SK-N-SH (cell line): ENCODE results near the gene MEX3A. TPM values are rescaled to one million over a fixed set of nuclear protein-coding genes. Genes with fewer than 3 reads are reported as not detected.

Experiments used
- CTCF ChIA-PET: fragments of 300-600, 350-600 bp; formaldehyde crosslinking; extraction: SDS; loops from one replicate; lab custom pipeline; 2021; lab: Yijun Ruan, JAX
- POLR2A ChIA-PET: fragments of 350-600 bp; sonication (Branson Sonifier 250); formaldehyde crosslinking; extraction: SDS; loops from one replicate; lab custom pipeline; 2020; ENCODE audit warnings: antibody characterized with exemption, inconsistent platforms; lab: Yijun Ruan, JAX
- DNase-seq: peaks from one replicate; pipeline ENCODE4 v3.0.0; 2012
- H2AFZ ChIP-seq: fragments of 200-600 bp; sonication (generic); 2 replicates; pipeline ENCODE4 v1.8.1; 2016; ENCODE audit warnings: antibody characterized with exemption, mild to moderate bottlenecking, low read depth
- H3F3A ChIP-seq: fragments of 200-600 bp; sonication (generic); replicated peaks from 2 replicates; pipeline ENCODE3; 2016; ENCODE audit warnings: antibody characterized with exemption, mild to moderate bottlenecking; ENCODE audit not compliant: insufficient read depth
- H3K27ac ChIP-seq, 2 experiments: fragments of 200-500 bp in 1 of 2; fragments of 200-600 bp in 1 of 2; sonication (Bioruptor generic) in 1 of 2; sonication (generic), shearing (Covaris generic) in 1 of 2; 2 replicates each; pipeline versions ENCODE4 v1.5.1 to v1.6.1; 2014 to 2016; ENCODE audit warnings: low read depth in 2 of 2, inconsistent platforms in 1 of 2, low read length in 1 of 2, mild to moderate bottlenecking in 1 of 2, mixed read lengths in 1 of 2
- H3K27me3 ChIP-seq: fragments of 200-600 bp; sonication (generic), shearing (Covaris generic); 2 replicates; pipeline ENCODE4 v1.6.1; 2016; ENCODE audit warnings: mixed run types; ENCODE audit not compliant: insufficient read depth
- H3K36me3 ChIP-seq, 2 experiments: fragments of 200-500 bp in 1 of 2; fragments of 200-600 bp in 1 of 2; sonication (Bioruptor generic) in 1 of 2; sonication (generic) in 1 of 2; replicated peaks in 1 of 2; 2 replicates each; pipeline versions ENCODE3 to v1.5.1; 2014 to 2016; ENCODE audit warnings: low read length in 1 of 2, mild to moderate bottlenecking in 1 of 2; ENCODE audit not compliant: insufficient read depth in 2 of 2, control insufficient read depth in 1 of 2
- H3K4me1 ChIP-seq, 2 experiments: fragments of 200-500 bp in 1 of 2; fragments of 200-600 bp in 1 of 2; sonication (Bioruptor generic) in 1 of 2; sonication (generic), shearing (Covaris generic) in 1 of 2; 2 replicates each; pipeline versions ENCODE4 v1.5.1 to v1.6.1; 2014 to 2016; ENCODE audit warnings: low read depth in 1 of 2, low read length in 1 of 2, mixed run types in 1 of 2; ENCODE audit not compliant: insufficient read depth in 2 of 2, control insufficient read depth in 1 of 2
- H3K4me2 ChIP-seq: fragments of 200-600 bp; sonication (generic), shearing (Covaris generic); 2 replicates; pipeline ENCODE4 v1.6.1; 2017; ENCODE audit warnings: mixed run types
- H3K4me3 ChIP-seq, 2 experiments: fragments of 200-500 bp in 1 of 2; fragments of 200-600 bp in 1 of 2; sonication (Bioruptor generic) in 1 of 2; sonication (generic), shearing (Covaris generic) in 1 of 2; 2 replicates each; pipeline versions ENCODE4 v1.5.1 to v1.8.1; 2014 to 2016; ENCODE audit warnings: low read depth in 2 of 2, inconsistent platforms in 1 of 2, low read length in 1 of 2, mild to moderate bottlenecking in 1 of 2, mixed read lengths in 1 of 2, moderate library complexity in 1 of 2
- H3K79me2 ChIP-seq: fragments of 200-600 bp; sonication (generic); 2 replicates; pipeline ENCODE4 v1.8.1; 2017; ENCODE audit warnings: mild to moderate bottlenecking; ENCODE audit not compliant: insufficient read depth
- H3K9ac ChIP-seq: fragments of 200-600 bp; sonication (generic); 2 replicates; pipeline ENCODE4 v1.6.1; 2017; ENCODE audit warnings: mixed run types
- H3K9me2 ChIP-seq: fragments of 200-600 bp; sonication (generic); 2 replicates; pipeline ENCODE4 v1.6.1; 2017; ENCODE audit warnings: mixed run types
- H3K9me3 ChIP-seq: fragments of 200-600 bp; sonication (generic); 2 replicates; pipeline ENCODE4 v1.6.1; 2017; ENCODE audit warnings: mixed run types, mild to moderate bottlenecking, moderate library complexity
- H4K20me1 ChIP-seq: fragments of 200-600 bp; sonication (generic); 2 replicates; pipeline ENCODE4 v1.6.1; 2017; ENCODE audit warnings: mild to moderate bottlenecking, mixed run types; ENCODE audit not compliant: insufficient read depth
- CHD2 ChIP-seq: fragments of 150-350 bp; IDR thresholded peaks from 2 replicates; pipeline ENCODE4 v1.6.1; 2018; ENCODE audit warnings: low read length; ENCODE audit not compliant: partially characterized antibody
- ELF1 ChIP-seq: IDR thresholded peaks from 2 replicates; pipeline ENCODE4 v1.4.0; 2012
- FOXJ3 ChIP-seq: sonication (generic); formaldehyde crosslinking; IDR thresholded peaks from 2 replicates; pipeline ENCODE4 v1.5.1; 2020; ENCODE audit warnings: mild to moderate bottlenecking, missing genetic modification reagents
- FOXM1 ChIP-seq: IDR thresholded peaks from 2 replicates; pipeline ENCODE4 v1.4.0; 2012; ENCODE audit warnings: low read depth, mild to moderate bottlenecking
- JUND ChIP-seq: IDR thresholded peaks from 2 replicates; pipeline ENCODE4 v1.4.0; 2012
- MAX ChIP-seq: IDR thresholded peaks from 2 replicates; pipeline ENCODE4 v1.4.0; 2012; ENCODE audit warnings: low read depth
- MEF2A ChIP-seq: IDR thresholded peaks from 2 replicates; pipeline ENCODE4 v1.4.0; 2012; ENCODE audit warnings: low read depth, borderline replicate concordance
- NRF1 ChIP-seq: IDR thresholded peaks from 2 replicates; pipeline ENCODE4 v1.6.1; 2012; ENCODE audit warnings: low read depth, mild to moderate bottlenecking, low read length
- PBX3 ChIP-seq: IDR thresholded peaks from 2 replicates; pipeline ENCODE4; 2012
- POLR2AphosphoS5 ChIP-seq: IDR thresholded peaks from 2 replicates; pipeline ENCODE4 v1.6.1; 2012; ENCODE audit warnings: low read depth, low read length
- RAD21 ChIP-seq: IDR thresholded peaks from 2 replicates; pipeline ENCODE4 v1.6.1; 2012; ENCODE audit warnings: mild to moderate bottlenecking, low read length
- REST ChIP-seq: IDR thresholded peaks from 2 replicates; pipeline ENCODE4 v1.6.1; 2012; ENCODE audit warnings: mild to moderate bottlenecking, low read depth, low read length, moderate library complexity
- RFX5 ChIP-seq: IDR thresholded peaks from 2 replicates; pipeline ENCODE4 v1.6.1; 2012; ENCODE audit warnings: mild to moderate bottlenecking, improper control_type of control experiment, low read length
- SIN3A ChIP-seq: IDR thresholded peaks from 2 replicates; pipeline ENCODE4 v1.6.1; 2012; ENCODE audit warnings: low read depth, mild to moderate bottlenecking, low read length, moderate library complexity, borderline replicate concordance
- TEAD4 ChIP-seq: IDR thresholded peaks from 2 replicates; pipeline ENCODE4 v1.4.0; 2012; ENCODE audit warnings: mild to moderate bottlenecking, borderline replicate concordance; ENCODE audit not compliant: insufficient read depth
- USF1 ChIP-seq: IDR thresholded peaks from 2 replicates; pipeline ENCODE4 v1.4.0; 2012; ENCODE audit warnings: low read depth, borderline replicate concordance
- YY1 ChIP-seq: IDR thresholded peaks from 2 replicates; pipeline ENCODE4 v1.4.0; 2012; ENCODE audit warnings: low read depth, mild to moderate bottlenecking
- ZBTB33 ChIP-seq: IDR thresholded peaks from 2 replicates; pipeline ENCODE4 v1.4.0; 2012; ENCODE audit warnings: low read depth, borderline replicate concordance
- WGBS: methylation state at CpG from one replicate; pipeline ENCODE4 v1.1.6; 2017; ENCODE audit warnings: low lambda C conversion rate; 5-methylcytosine and 5-hydroxymethylcytosine counted together
- polyA plus RNA-seq, 3 experiments: library from polyadenylated mRNA; depleted of rRNA; stranded (reverse); fragments of >200 nt; gene quantifications; 2 replicates each; pipeline ENCODE4 v1.2.3, GENCODE V29; 2012

Gene MEX3A
- polyA plus RNA-seq, 1 of the 3 experiments (the other 2 are of a cell fraction): 16.2 TPM

- TF ChIP-seq PBX3: no peak
- no peak for TF ChIP-seq JUND
- no peak for TF ChIP-seq ELF1
- no peak for TF ChIP-seq NRF1
- TF ChIP-seq YY1: no peak
- TF ChIP-seq SIN3A: no peak
- TF ChIP-seq POLR2AphosphoS5: no peak
- no peak for TF ChIP-seq ZBTB33
- TF ChIP-seq RAD21: no peak
- no peak for TF ChIP-seq TEAD4
- no peak for TF ChIP-seq RFX5
- no peak for TF ChIP-seq CHD2
- no peak for TF ChIP-seq REST
- no peak for TF ChIP-seq USF1
- no peak for TF ChIP-seq FOXM1
- TF ChIP-seq MAX: no peak
- no peak for TF ChIP-seq MEF2A
- TF ChIP-seq FOXJ3 (CRISPR knock-in tag): no peak
- ChIA-PET CTCF (interaction anchor here (0.6 to 3.7 kb wide), 5 partner anchors 17 to 81 kb away, joined by 3 to 13 read pairs (median 3); no protein-coding TSS in a partner anchor), POLR2A (no interaction called here)
- Histone ChIP-seq H2AFZ (no peak overlapping the region), H3K9me3 (no peaks in the 10 kb centered on the region), H4K20me1 (peaks cover 8% of the 10 kb centered on the region), H3K27ac (no peak overlapping the region), H3F3A (no peaks in the 10 kb centered on the region), H3K36me3 (peaks cover 20 to 48% of the 10 kb centered on the region in 2 experiments), H3K4me1 (peaks cover 0 to 8% of the 10 kb centered on the region in 2 experiments; a peak in 2 of 4 replicates), H3K27me3 (no peaks in the 10 kb centered on the region), H3K9me2 (no peaks in the 10 kb centered on the region), H3K4me2 (no peak overlapping the region), H3K9ac (no peak overlapping the region), H3K4me3 (no peak overlapping the region), H3K79me2 (peaks cover 26% of the 10 kb centered on the region)
- DNase-seq: no peak
- 90% methylated on average over 3 of the region's 3 CpGs for WGBS
These were observed 33.5 kb downstream of the MEX3A start for GRCh38 chr1:156048663-156049258.
